ENCODE data around the gene RABIF.

DNA sequence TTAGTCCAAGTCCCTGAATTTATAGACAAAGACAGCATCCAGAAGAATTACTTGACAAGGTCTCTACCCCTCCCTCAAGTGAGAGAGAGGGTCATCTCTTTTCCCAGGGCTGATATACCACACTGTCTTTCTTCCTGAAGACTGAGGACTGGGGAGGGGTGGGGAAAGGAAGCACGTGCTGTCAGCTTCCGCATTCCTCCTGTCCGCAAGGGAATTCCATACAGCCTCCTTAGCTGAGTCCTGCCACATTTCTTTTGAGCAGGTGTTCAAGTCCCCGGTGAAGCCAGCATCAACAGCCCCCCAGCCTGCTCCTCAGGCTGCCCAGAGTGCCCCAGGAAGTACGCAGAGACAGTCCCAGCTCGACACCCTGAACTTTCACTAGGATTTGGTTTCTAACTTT, 44.0 kb downstream of the RABIF start:
- TF ChIP-seq, protein P1, sequence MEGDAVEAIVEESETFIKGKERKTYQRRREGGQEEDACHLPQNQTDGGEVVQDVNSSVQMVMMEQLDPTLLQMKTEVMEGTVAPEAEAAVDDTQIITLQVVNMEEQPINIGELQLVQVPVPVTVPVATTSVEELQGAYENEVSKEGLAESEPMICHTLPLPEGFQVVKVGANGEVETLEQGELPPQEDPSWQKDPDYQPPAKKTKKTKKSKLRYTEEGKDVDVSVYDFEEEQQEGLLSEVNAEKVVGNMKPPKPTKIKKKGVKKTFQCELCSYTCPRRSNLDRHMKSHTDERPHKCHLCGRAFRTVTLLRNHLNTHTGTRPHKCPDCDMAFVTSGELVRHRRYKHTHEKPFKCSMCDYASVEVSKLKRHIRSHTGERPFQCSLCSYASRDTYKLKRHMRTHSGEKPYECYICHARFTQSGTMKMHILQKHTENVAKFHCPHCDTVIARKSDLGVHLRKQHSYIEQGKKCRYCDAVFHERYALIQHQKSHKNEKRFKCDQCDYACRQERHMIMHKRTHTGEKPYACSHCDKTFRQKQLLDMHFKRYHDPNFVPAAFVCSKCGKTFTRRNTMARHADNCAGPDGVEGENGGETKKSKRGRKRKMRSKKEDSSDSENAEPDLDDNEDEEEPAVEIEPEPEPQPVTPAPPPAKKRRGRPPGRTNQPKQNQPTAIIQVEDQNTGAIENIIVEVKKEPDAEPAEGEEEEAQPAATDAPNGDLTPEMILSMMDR (IDR thresholded peaks at IDR 0.05; ENCODE audit: insufficient read depth, low read depth, low read length) = no peak
- no peak for TF ChIP-seq EZH2 (IDR thresholded peaks at IDR 0.05; ENCODE audit: insufficient read depth, low read length)
